Measurements from ENCODE around the gene CIROP. TPM values are rescaled to one million over a fixed set of nuclear protein-coding genes. Genes with fewer than 3 reads are reported as not detected.

CIROP gene
- total and polyA plus RNA-seq, 9 of the 15 experiments (the other 6 are each of a cell fraction or from before 2014, with no cell fraction given): not detected

GRCh38 chr14:23094666-23095195, 10.1 kb downstream of the CIROP start, which contains the start of gene ACIN1 (continued):
- no peak; the same call in 1 of the 2 replicates for TF ChIP-seq TOE1 (IDR thresholded peaks at IDR 0.05; ENCODE audit: borderline replicate concordance)
- 0 out of 2 replicates have a peak, but pooled peaks have one; percentile 45 for TF ChIP-seq TOE1 (CRISPR knock-in tag; IDR thresholded peaks at IDR 0.05; ENCODE audit: borderline replicate concordance, low read depth)
- peak; percentile 98 for TF ChIP-seq TAF7 (tag; IDR thresholded peaks at IDR 0.05)
- peak; percentile 71; the same call in 1 of the 2 replicates for TF ChIP-seq HMGXB4 (CRISPR knock-in tag; IDR thresholded peaks at IDR 0.05)
- TF ChIP-seq POLR2H (tag; IDR thresholded peaks at IDR 0.05; ENCODE audit: low read depth): peak; percentile 81
- TF ChIP-seq L3MBTL2 (IDR thresholded peaks at IDR 0.05): peak; percentile 77
- 0 out of 2 replicates have a peak, but pooled peaks have one; percentile 60 for TF ChIP-seq ZHX1 (conservative IDR thresholded peaks at IDR 0.05; ENCODE audit: low read length)
- no peak for TF ChIP-seq ZNF77 (CRISPR knock-in tag; IDR thresholded peaks at IDR 0.05)
- TF ChIP-seq ZBTB43 (CRISPR knock-in tag; IDR thresholded peaks at IDR 0.05): peak; percentile 83; the same call in 1 of the 2 replicates
- TF ChIP-seq FOXO4 (CRISPR knock-in tag; IDR thresholded peaks at IDR 0.05): 0 out of 2 replicates have a peak, but pooled peaks have one; percentile 12
- TF ChIP-seq SETDB1 (IDR thresholded peaks at IDR 0.05; ENCODE audit: low read length): peak; percentile 39
- TF ChIP-seq BCOR (IDR thresholded peaks at IDR 0.05): peak; percentile 27; the same call in 1 of the 2 replicates
- peak; percentile 73; the same call in 1 of the 2 replicates for TF ChIP-seq THAP12 (CRISPR knock-in tag; IDR thresholded peaks at IDR 0.05)
- no peak for TF ChIP-seq ZC3H8 (IDR thresholded peaks at IDR 0.05)
- no peak for TF ChIP-seq BHLHE40 (IDR thresholded peaks at IDR 0.05; ENCODE audit: low read length)
- TF ChIP-seq MEIS2 (IDR thresholded peaks at IDR 0.05; ENCODE audit: partially characterized antibody): peak; percentile 58
- TF ChIP-seq HNRNPL (IDR thresholded peaks at IDR 0.05; ENCODE audit: low read depth, low read length): no peak
- no peak; the same call in 1 of the 2 replicates for TF ChIP-seq ZNF316 (IDR thresholded peaks at IDR 0.05)
- TF ChIP-seq CBX3 (IDR thresholded peaks at IDR 0.05; ENCODE audit: borderline replicate concordance in 1 of 2, low read length in 2 of 2): no peak

Data from K562 (cell line).